Mesodermal cell (in vitro differentiated cells): ENCODE measurements around the gene MLANA.
"Not testable (repeated sequence)": the region's sequence is repeated elsewhere in the genome, so short reads cannot be mapped to it uniquely, and the experiment has no call there.

Source experiments
- H3K27ac ChIP-seq: 2 replicates; pipeline ENCODE4 v1.7.0; 2013; ENCODE audit warnings: mild to moderate bottlenecking, low read depth, low read length, moderate library complexity; ENCODE audit not compliant: severe bottlenecking
- H3K36me3 ChIP-seq: 2 replicates; pipeline ENCODE4 v1.7.1; 2013; ENCODE audit warnings: mild to moderate bottlenecking, low read length, moderate library complexity; ENCODE audit not compliant: control insufficient read depth, insufficient read depth
- H3K4me1 ChIP-seq: one replicate; pipeline ENCODE4 v1.7.1; 2013; ENCODE audit warnings: mild to moderate bottlenecking, low read length; ENCODE audit not compliant: insufficient read depth, control insufficient read depth, poor library complexity, severe bottlenecking
- H3K4me3 ChIP-seq: 2 replicates; pipeline ENCODE4 v1.7.0; 2013; ENCODE audit warnings: low read length, control low read depth, mild to moderate bottlenecking; ENCODE audit not compliant: insufficient read depth, poor library complexity, severe bottlenecking; ENCODE audit errors: extremely low read depth
- H3K9me3 ChIP-seq: 2 replicates; pipeline ENCODE4 v1.7.1; 2013; ENCODE audit warnings: mild to moderate bottlenecking, low read length, moderate library complexity; ENCODE audit not compliant: control insufficient read depth
- WGBS, 2 experiments: methylation state at CpG; one replicate each; pipeline ENCODE4 v1.1.5; 2013; ENCODE audit warnings: missing lambda C conversion rate in 2 of 2; ENCODE audit not compliant: insufficient coverage in 2 of 2; 5-methylcytosine and 5-hydroxymethylcytosine counted together

Gene MLANA

DNA sequence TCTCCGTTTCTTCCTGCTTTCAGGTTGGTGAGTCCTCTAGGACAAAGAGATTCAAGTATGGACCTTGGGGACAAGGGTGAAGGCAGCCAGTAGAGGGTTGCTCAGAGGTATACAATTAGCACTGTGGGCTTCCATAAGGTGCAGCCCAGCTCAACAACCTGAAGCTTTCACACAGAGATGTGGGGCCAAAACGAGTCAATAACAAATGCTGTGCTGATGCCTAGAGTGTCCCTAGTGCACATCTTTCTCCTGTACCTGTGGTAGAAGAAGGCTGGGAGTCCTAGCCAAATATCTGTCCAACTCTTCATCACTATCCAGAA lies 20.7 kb upstream of the MLANA start:
- 90 to 100% methylated on average over 1 to 2 of the region's 2 CpGs for whole genome bisulfite sequencing, 2 experiments
- H3K27ac ChIP-seq = no peak overlapping the region
- H3K4me1 ChIP-seq = peaks cover 5% of the 10 kb centered on the region
- no peaks in the 10 kb centered on the region for H3K9me3 ChIP-seq
- H3K4me3 ChIP-seq = no peak overlapping the region
- no peaks in the 10 kb centered on the region for H3K36me3 ChIP-seq

DNA sequence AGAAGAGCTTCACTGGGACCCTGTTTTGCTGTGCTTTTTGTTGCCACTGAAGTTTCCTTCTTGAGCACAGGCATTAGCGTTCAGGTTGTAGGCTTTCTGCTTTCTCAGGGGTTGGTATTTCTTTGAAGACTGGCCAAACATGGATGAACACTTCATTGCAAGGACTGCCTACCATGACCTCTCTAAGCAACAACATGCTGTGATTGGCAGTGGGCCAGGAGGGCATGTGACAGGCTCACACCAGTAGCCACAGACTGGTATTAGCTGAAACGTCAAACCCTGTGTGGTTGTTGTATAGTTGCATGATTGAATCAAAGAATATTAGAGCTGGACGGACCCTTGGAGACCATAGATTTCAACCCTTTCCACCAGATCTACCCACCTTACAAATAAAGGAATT lies 20.0 kb upstream of the MLANA start:
- peaks cover 5% of the 10 kb centered on the region for H3K4me1 ChIP-seq
- 86 to 100% methylated on average over 1 of the region's 3 CpGs for WGBS, 2 experiments
- no peaks in the 10 kb centered on the region for H3K36me3 ChIP-seq
- no peak overlapping the region for H3K27ac ChIP-seq
- no peaks in the 10 kb centered on the region for H3K9me3 ChIP-seq
- no peak overlapping the region for H3K4me3 ChIP-seq

DNA sequence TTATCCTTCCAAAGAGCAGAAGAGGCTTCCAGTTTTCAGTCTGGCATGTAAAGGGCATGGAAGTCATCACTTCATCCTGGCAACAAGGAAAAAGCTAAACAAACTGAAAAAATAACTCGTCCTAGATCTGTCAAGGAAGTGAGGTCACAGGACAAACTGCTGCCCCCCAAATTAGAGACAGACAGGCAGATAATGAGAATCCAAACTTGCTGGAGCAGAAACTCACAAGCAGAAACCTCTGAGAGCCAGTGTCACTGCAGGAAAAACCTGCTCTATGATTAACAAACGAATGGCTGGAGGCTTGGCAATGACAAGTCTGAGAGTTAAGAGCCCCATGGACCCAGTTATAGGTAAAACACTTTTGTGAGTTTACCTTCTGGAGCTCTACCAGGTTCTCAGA lies 18.9 kb upstream of the MLANA start:
- Histone ChIP-seq H3K27ac (no peak overlapping the region), H3K4me3 (no peak overlapping the region), H3K9me3 (peaks cover 6% of the 10 kb centered on the region), H3K36me3 (no peaks in the 10 kb centered on the region), H3K4me1 (peaks cover 5% of the 10 kb centered on the region)
- 81 to 100% methylated on average over 1 to 2 of the region's 2 CpGs for WGBS, 2 experiments

DNA sequence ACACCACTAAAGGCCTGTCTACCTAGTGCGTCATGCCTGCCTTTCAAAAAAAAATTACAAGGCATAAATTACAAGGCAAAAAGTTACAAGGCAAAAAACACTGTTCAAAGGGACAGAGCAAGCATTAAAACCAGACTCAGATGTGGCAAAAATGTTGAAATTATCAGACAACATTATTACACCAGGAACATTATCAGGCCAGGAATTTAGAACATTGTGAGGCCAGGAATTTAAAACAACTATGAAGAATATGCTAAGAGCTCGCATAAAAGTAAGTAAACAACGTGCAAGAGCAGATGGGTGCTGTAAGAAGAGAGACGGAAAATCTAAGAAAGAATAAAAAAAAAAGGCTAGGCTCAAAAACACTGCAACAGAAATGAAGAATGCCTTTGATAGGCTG lies 18.2 kb upstream of the MLANA start:
- H3K9me3 ChIP-seq = peaks cover 8% of the 10 kb centered on the region
- H3K4me3 ChIP-seq = no peak overlapping the region
- WGBS, 2 experiments = 58 to 75% methylated on average over 3 to 4 of the region's 4 CpGs
- no peaks in the 10 kb centered on the region for H3K36me3 ChIP-seq
- H3K4me1 ChIP-seq = peaks cover 5% of the 10 kb centered on the region
- H3K27ac ChIP-seq = no peak overlapping the region

DNA sequence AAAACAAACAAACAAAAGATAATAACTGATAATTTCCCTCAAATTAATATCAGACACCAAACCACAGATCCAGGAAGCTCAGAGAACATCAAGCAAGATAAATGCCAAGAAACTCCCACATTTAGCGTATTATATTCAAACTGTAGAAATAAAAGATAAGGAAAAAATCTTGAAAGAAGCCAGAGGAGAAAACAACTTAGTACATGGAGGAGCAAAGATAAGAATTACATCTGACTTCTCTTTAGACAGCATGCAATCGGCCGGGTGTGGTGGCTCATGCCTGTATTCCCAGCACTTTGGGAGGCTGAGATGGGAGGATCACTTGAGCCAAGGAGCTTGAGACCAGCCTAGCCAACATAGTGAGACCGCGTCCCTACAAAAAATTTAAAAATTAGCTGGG lies 17.2 kb upstream of the MLANA start:
- Histone ChIP-seq H3K4me1 (peaks cover 5% of the 10 kb centered on the region), H3K36me3 (no peaks in the 10 kb centered on the region), H3K4me3 (no peak overlapping the region), H3K27ac (no peak overlapping the region), H3K9me3 (peaks cover 8% of the 10 kb centered on the region)
- 79 to 83% methylated on average over 3 to 4 of the region's 5 CpGs for WGBS, 2 experiments

DNA sequence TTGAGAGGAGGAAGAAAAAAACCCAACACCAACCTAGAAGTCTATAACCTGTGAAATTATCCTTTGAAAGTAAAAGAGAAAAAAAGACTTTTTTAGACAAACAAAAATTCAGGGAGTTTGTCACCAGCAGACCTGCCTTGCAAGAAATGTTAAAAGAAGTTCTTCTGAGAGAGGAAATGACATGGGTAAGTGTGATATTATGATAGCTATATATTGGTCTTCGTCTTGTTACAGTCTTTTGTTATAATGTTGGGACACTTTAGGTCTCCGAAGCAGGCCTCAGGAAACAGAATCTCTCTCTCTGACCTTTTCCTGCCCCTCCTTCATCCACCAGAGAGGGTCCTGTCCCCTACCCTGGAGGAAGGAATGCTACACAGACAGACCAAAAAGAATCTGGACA lies 16.6 kb upstream of the MLANA start:
- Histone ChIP-seq H3K36me3 (no peaks in the 10 kb centered on the region), H3K27ac (no peak overlapping the region), H3K4me3 (no peak overlapping the region), H3K9me3 (peaks cover 8% of the 10 kb centered on the region), H3K4me1 (peaks cover 8% of the 10 kb centered on the region)
- no CpG with 5 or more reads among the region's 2 CpGs for WGBS, 2 experiments

DNA sequence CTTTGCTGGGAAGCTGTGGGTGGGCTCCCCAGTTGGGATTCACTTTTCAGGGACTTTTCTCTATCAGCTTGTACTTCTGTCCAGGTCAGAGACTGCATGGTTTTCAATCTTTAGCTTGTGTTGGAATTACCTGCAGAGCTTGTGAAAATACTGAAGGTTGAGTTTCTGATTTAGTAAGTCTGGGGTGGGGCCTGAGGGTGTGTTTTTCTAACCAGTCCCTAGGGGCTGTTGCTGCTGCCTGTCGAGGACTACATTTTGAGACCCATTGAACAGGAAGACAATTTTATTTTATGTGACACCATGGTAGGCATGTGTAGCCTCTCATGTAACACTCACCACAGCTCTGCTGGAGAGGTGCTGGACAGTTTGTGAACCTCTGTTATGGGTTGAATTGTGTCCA lies 14.7 kb upstream of the MLANA start:
- Histone ChIP-seq H3K9me3 (peaks cover 8% of the 10 kb centered on the region), H3K4me3 (no peak overlapping the region), H3K36me3 (no peaks in the 10 kb centered on the region), H3K4me1 (peaks cover 11% of the 10 kb centered on the region), H3K27ac (no peak overlapping the region)
- no CpG with 5 or more reads among the region's 1 CpG for WGBS, 2 experiments

DNA sequence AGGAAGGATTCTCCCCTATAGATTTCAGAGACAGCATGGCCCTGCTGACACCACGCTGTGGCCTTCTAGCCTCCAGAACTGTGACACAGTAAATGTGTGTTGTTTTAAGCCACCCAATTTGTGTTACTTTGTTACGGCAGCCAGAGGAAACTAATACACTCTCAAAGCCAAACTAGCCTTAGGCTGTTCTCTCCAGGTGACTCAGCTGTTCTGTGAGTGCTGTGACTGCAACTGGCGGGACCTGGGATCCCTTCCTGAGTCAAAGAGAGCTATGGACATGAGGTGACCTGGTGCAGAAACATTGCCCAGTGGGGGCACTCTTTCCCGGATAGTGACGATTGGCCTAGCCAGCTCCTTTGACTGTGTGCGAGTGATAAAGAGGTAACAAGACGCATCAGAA lies 14.0 kb upstream of the MLANA start:
- peaks cover 8% of the 10 kb centered on the region for H3K9me3 ChIP-seq
- WGBS, 2 experiments = 91 to 95% methylated on average over 4 to 6 of the region's 7 CpGs
- H3K4me3 ChIP-seq = no peak overlapping the region
- H3K36me3 ChIP-seq = no peaks in the 10 kb centered on the region
- no peak overlapping the region for H3K27ac ChIP-seq
- H3K4me1 ChIP-seq = peaks cover 11% of the 10 kb centered on the region

DNA sequence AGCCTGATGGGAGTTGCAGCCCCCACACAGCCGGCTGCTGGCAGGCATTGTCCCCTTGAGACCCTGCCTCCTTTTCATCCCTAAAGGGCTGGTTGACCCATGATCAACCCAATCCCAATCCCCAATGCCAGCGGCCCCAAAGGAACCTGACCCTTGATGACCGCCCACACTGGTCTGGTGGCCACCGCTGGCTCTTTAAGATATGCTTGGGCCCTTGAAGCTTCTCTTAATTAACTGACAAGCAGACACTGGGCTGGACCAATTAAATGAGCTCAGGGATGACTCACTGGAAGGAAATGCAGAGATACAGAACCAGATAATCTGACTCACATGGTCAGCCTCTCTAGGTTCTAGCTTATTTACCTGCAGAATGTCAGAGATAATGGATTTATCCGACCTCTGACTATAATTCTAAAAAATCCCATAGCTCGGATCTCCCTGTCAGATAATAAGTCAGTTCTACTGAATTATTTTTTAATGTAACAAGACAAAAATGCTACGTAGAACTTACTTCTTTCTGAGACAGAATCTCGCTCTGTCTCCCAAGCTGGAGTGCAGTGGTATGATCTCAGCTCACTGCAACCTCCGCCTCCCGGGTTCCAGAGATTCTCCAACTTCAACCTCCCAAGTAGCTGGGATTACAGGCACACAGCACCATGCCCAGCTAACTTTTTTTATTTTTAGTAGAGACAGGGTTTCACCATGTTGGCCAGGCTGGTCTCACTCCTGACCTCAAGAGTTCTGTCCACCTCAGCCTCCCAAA lies 11.1 kb upstream of the MLANA start:
- Histone ChIP-seq H3K4me1 (peaks cover 9% of the 10 kb centered on the region), H3K27ac (peak overlapping the region; percentile 89), H3K9me3 (peaks cover 8% of the 10 kb centered on the region), H3K36me3 (no peaks in the 10 kb centered on the region), H3K4me3 (no peak overlapping the region)
- 67 to 83% methylated on average over 8 of the region's 10 CpGs for WGBS, 2 experiments

DNA sequence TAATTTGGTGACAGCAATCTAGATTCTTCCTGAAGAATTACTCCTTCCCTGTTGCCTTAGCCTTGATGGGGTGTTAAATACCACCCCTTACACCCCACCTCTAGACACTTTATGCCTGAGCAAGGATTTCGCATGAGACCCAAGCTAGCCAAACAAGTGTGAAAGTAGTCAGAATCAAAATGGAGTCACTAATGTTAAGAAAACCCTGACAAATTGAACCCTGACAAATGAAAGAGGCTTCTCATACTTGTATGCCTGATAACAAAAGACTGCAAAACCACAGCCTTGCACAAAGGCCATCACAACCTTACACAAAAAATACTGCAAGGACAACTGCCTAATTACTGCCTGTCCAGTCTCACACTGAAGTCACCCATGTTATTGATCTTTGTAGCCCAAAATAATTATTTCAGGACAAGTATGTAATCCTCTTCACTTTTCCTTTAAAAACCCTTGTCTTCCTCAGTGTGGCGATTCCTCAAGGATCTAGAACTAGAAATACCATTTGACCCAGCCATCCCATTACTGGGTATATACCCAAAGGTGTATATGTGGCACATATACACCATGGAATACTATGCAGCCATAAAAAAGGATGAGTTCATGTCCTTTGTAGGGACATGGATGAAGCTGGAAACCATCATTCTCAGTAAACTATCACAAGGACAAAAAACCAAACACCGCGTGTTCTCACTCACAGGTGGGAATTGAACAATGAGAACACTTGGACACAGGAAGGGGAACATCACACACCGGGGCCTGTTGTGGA lies 8.3 kb upstream of the MLANA start:
- not testable (repeated sequence) for H3K4me3 ChIP-seq, H3K27ac ChIP-seq, H3K36me3 ChIP-seq, H3K4me1 ChIP-seq, H3K9me3 ChIP-seq
- WGBS, 2 experiments = 100% methylated on average over 1 of the region's 5 CpGs

DNA sequence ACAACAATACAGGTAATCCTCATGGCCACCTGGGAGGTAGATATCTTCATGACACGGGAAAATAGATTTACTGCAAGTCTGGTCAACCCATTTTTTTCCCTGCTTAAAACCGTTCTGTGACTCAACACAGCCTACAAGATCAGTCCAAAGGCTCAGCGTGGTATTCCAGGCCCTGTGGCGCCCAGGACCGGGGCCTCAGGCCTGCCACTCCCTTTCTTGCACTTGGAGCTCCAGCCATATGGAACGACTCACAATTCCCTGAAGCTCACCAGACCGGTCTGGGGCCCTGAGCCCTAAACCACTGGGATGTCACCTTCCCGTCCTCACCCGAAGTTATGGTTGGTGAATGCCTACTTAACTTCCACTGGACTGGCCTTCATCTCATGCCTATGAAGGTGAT lies 6.5 kb upstream of the MLANA start:
- no peak overlapping the region for H3K4me3 ChIP-seq
- no peaks in the 10 kb centered on the region for H3K9me3 ChIP-seq
- 92 to 97% methylated on average over 6 to 8 of the region's 9 CpGs for WGBS, 2 experiments
- H3K4me1 ChIP-seq = peaks cover 4% of the 10 kb centered on the region
- no peak overlapping the region for H3K27ac ChIP-seq
- no peaks in the 10 kb centered on the region for H3K36me3 ChIP-seq
